ENCODE measurements around the gene CHST1. TPM values are rescaled to one million over a fixed set of nuclear protein-coding genes. Genes with fewer than 3 reads are reported as not detected.

CHST1 gene, protein sequence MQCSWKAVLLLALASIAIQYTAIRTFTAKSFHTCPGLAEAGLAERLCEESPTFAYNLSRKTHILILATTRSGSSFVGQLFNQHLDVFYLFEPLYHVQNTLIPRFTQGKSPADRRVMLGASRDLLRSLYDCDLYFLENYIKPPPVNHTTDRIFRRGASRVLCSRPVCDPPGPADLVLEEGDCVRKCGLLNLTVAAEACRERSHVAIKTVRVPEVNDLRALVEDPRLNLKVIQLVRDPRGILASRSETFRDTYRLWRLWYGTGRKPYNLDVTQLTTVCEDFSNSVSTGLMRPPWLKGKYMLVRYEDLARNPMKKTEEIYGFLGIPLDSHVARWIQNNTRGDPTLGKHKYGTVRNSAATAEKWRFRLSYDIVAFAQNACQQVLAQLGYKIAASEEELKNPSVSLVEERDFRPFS
- total RNA-seq (2014; rRNA removed; shearing (Covaris generic)) = 0.14 and 1.6 TPM in 2 replicates

DNA sequence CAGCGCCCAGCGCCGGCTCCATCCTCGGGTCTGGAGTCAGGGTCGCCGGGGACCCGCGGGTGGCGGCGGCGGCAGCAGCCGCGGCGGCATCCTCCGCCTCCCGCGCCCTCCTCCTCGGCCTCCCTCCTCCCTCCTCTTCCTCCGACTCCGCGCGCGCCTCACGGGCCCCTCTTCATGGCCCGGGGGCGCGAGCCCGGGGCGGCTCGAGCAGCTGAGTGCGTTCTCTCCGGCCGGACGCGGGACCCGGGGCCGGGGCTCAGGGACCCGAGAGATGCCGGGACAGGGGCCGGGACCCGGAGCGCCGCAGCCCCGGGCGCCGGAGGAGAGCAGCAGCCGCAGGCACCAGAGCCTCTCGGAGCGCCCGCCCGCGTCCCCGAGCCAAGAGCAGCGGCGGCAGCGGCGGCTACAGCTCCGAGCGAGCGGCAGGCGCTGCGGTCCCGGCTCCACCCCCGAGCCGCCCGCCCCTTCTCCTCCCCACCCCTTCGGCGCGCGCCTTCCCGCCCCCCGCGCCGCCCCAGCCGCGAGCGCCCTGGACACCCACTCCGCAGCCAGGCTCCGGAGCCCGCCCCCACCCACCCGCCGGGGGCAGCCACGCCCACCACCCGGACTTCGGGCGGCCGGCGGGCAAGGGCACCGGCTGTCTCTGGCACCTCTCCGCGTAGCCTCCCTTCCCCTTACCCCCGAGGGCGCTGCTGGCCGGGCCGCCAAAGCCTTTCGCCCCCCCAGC, at the start of gene CHST1:
CHST1 (minus strand) TSS at position 417 of the 727 bp plus-strand sequence. CDS start 14,699 bp downstream, outside the sequence.
- DNase-seq (ENCODE audit: low spot score) = peak; percentile 15

DNA sequence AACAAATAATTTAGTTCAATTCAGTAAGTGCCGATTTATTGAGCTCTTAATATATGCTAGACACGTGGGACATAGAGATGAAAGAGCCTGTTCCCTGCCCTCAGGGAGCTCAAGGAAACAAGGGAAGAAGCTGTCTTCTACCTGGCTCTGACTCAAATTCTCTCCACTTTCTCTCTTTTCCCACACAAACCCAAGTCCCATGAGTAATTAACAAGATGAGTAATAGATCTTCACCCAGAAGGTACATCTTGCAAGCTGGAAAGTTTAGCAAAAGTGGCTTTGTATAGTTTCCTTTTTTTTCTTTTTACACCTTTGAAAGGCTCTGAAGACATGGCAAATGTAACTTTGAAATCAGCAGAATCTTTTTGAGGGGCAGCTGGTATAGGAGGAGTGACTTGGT, 48.2 kb upstream of the CHST1 start:
- no peak for DNase-seq (ENCODE audit: low spot score)

DNA sequence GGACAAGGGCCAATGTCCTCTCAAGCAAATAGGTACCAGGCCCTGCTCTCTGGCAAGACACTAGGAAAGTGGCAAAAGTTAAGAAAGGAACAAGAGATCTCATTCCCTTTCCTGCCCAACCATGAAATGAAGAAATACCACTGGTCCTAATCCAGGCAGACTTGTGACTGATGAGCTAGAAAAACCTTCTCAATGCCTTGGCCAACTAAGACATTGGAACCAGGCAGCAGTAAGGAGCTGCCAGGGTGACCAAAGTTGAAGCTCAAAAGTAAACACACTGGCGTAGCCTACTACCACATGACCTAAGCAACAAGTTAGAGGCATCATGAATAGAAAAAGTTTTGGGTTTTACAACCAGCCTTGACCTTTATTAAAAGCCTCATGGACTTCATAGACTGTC, 45.1 kb upstream of the CHST1 start:
- DNase-seq (ENCODE audit: low spot score) = no peak

DNA sequence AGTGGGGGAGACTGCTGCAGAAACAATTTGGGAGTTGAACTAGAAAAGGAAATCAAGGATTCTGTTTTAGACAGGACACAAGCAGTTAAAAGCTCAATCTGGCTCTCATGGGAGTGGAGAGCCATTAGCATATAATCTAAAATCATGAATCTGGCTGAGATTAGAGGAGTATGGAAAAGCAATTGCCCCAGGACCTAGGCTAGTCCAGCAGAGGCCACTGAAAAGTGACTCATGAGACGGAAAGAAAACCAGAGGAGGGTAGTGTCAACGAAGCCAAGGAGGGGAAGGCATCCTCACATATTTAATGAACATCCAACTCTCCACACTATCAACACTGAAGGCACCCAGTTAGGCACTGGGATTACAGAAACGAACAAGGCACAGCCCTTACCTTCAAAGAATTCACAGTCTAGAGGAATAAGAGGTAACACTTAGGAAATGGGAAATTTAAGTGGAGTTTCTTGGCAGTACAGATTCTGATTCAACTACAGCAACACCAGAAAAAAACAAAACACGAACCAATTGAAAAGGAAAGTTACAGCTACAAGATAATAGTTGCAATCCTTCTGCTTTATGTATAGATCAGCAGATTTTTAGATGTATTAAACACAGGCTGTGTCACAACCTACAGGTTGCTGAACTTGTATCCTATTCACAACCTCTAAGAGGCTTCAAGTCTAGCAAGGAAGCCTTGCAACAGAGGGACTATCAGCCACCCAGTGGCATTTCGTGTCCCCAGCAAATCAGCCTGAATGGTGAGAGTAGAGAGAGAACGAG, 43.7 kb upstream of the CHST1 start:
- DNase-seq (ENCODE audit: low spot score) = no peak

DNA sequence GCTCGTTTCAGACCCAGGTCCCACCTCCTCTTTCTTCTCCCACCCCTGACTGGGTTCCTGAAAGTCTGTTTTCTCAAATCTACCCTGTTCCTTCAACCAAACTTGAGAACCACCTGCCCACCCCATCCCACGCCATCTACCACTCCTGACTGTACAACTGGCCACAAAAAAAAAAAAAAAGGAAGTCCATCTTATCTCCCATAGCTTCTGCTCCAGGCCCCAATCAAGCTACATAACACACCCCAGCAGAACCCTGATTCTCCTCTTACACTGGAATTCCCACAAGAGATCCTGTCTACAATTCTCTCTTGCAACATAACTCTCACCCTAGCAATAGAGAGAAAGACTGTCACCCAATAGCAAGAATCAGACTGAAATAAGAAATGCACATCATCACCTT, 39.2 kb upstream of the CHST1 start:
- no peak for DNase-seq (ENCODE audit: low spot score)

DNA sequence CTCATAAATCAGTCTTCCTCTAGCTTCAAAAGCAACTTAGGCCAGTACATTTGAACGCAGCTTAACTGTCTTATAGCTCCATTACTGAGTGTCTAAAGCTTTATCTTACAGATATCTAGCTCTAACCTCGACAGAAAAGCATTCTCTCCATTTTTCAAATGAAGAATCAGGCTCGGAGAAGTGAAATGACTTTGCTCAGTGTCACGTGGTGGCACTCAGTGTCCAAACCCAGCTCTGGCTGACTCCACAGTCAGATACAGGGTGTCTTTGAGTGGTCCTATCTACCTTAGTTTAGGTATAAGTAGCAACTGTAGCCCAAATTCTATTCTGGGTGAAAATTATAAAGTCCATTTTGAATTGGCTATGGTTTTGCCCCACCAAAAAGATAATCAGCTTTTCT, 38.7 kb upstream of the CHST1 start:
- no peak for DNase-seq (ENCODE audit: low spot score)

DNA sequence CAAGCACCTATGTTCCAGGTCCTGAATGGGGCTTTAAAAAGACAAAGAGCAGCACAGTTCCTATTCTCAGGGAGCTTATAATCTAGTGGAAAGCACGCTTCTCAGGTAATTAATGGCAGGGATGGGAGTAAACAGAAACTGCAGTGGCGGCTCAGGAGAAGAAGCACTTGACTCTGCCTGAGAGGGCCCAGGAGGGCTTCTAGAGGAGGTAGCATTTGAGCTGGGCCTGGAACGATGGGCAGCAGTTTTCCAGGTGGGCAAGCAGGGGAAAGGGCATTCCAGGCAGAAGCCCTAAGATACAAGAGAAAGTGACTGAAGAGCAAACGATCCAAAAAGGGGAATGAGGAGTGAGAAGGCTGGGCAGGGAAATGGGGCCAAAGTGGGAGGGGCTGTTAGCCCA, 37.1 kb upstream of the CHST1 start:
- no peak for DNase-seq (ENCODE audit: low spot score)

DNA sequence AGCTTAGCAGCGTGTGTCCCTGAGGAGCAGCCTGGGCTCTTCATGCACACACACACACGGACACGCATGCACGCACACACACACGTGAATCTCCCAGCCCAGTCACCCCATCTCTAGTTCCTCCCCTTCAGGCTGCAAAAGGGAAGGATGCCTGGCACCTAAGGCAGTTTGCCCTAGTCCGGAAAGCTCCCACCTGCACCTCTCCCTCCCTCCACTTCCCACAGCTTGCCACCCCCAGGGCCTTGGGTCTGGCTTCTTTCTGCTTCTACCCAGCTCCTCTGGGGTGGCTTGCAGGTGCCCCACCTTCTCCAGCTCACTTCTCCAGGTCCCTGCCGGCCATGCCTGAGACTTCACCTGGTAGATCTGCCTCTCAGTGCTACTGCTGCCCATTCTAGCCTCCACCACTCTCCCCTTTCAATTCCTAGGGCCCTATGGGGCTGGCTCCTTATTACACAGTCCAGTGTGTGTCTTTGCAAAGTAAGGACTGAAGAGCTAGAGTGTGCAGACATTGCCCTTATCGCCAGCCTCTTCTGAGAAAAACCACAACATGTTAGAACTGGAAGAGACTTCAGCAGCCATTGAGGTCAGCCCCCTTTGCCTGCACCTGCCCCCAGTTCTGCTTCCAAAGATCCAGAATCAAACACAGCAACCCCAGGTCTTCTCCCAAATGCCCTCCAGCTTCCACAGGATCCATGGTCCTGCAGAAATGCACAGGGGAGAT, 33.5 kb upstream of the CHST1 start:
- no peak for DNase-seq (ENCODE audit: low spot score)

DNA sequence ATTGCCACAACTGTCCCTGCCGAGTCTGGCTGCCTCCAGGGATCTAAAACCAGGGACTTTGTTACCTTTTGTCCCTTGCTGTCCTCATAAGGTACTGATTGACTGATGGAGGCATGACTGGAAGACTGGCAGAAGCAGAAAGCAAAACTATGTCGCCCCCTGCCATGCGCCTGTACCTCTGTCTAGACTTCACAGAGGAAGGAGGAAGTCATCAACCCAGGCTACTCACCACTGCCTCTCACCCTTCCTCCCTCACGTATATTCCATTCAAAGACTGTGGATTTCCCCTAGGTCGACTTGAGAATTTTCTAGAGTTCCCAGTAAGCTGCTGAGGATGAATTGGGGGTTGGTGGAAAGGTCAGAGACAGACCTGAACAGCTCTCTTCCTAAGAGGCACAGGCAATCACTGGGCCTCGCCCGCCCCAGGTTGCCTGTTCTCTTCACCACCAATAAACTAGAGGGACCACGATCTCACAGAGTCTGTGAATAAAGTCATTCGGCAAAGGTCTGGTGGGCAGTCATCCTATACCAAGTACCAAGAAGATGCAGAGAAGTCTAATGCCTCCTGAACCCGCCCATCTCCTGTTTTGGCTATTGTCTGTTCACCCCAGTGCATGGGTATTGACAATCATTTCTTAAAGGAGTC, 27.5 kb upstream of the CHST1 start:
- no peak for DNase-seq (ENCODE audit: low spot score)

DNA sequence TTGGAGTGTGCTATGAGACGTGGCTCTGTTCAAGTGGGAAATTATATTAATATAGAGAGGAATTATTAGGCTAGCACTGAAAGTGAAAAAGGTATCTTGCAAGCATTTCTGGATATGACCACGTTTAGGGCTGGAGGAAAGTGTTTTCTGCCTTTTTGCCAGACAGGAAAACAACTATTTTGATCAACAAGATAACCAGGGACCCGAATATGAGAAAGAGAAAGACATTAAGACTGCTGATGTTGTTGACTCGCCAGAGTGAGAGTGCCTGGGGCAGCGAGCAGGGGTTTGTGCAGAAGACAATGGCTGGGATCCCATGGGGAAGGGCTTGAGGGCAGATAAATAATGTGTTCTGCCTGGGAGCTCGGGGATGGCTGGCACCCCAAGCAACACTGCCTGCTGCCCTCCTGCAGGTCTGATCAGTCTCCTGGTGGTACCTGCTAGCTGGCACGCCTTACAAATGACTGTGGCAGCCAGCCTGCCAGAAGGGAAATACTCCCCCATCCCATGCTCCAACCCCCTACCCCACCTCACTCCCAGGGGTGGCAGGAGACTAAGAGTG, 23.1 kb upstream of the CHST1 start:
- DNase-seq (ENCODE audit: low spot score) = no peak

DNA sequence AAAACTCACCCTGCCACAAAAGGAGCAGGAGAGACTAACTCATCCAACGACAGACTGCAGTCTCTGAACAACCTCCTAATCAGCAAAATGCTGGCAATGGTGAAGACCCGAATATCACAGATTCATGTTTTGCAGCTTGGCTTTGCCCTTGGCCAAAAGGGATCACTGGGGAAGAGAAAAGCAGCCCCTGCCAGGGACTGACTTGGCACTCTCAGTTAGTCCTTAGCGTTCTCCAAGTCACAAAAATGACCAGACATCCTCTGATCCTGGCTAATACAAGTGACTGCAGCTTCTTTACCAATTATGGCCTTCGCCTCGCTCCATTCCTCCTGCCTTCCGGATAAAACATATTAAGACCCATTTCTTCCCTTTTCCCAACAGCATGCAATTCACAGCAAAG, 22.4 kb upstream of the CHST1 start:
- DNase-seq (ENCODE audit: low spot score) = no peak

DNA sequence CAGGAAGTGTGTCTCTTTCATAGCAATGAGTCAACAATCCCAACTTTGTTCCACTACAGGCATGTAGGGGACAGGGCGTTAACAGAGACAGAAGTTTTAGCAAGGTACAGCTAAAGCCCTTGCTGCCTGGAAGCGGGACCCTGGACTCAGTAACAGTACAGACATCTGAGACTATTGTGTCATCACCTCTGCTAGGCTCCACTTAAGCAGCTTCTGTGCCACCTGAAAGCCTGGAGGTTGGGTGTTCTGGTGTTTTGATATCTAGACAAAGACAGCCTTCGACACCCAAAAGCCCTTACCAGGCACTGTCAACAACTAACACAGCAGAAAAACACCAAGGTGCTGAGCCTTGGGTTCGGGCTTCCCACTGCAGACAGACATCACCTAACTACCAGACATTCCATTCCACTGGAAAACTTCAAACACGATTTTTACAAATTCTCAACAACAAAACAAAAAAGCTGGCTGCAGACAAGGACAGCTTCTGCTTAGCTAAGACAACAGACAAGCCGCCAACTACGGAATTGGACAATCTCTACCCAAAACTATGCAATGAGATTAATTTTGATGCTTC, 20.6 kb upstream of the CHST1 start:
- DNase-seq (ENCODE audit: low spot score) = no peak

DNA sequence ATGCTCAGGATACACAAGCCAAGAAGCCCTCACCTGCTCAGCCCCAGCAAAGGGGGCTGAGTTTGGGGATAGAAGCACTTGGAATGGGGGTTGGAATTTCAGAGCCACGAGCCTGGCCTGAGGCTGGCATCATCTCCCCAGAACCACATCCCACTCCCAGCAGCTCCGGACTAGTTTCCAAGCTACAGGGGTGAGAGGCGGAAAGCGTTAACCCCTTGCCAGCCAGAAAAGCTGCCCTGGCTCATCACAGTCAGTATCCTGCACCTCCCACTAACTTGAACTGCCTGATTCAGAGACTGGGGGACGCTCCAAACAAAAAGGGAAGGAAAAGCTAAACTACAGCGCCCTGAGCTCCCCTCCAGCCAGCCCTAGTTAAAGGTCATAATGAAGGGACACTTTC, 19.0 kb upstream of the CHST1 start:
- no peak for DNase-seq (ENCODE audit: low spot score)

DNA sequence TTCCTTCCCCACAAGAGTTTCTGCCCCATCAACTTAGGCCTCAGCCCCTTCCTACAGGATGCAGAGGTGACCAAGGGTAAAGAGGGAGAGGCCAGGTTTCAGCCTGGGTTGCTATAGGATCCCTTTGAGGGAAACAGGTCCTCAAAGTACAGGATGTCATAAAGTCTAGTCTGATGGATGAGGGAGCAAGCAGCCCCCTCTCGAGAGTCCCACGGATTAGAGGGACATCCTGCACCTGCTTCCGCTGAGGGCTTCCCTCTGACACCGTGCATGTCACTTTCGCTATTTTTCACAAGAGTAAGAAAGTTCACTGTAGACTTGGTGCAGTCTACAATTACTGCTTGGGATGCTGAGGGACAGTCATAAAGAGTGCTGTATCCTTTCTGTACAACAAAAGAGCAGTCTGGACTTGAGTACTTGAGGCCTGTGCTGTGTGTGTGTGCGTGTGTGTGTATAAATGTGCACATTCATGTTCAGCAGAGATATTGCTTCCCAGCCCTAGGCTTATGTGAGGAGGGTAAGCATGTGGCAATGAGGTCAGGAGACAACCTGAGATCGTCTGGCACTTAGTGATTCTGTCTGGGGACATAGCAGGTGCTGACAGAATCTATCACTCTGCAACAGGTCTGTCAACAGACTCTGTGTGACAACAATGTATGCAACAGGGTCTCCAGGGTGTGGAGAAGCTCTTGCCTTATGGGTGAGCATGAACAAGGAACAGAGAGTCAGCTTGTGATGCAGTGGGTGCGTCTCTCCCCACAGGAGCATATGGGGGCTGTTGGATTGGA, 18.0 kb upstream of the CHST1 start:
- DNase-seq (ENCODE audit: low spot score) = no peak

DNA sequence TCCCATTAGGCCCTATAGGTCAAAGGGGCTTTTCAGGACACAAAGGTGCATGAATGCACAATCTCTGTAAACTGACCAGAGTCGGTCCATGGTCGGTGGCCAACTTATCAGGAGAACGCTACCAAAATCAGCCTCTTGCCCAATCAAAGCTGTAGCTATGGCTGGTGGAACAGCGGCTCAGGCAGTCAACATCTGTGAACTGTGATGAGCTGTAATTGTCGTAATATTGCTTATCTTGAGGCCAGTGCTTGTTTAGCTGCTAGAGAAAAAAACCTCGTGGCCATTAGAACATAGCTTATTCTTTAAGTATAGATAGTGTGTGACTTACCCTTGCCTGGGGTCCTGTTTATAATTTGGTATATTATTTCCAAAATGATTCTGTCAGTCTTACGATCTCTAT, 14.4 kb upstream of the CHST1 start:
- no peak for DNase-seq (ENCODE audit: low spot score)

DNA sequence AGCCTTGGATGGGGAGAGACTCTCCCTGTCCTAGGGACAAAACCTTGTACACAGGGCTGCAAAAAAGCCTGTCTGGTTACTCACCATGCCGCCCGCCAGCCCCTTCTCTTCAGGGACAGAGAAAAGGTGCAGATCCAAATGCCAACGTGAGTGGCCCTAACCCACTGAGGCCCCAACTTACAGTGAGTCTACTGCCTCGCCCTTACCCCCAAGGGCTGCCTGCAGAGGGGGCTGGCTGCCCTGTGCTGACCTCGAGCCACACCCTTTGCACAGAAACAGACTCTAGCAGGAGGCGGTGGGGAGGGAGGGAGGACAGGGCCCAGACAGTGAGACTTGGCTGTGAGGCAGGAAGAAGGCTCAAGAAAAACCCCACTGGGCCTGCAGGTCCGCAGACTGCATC, 13.6 kb upstream of the CHST1 start:
- no peak for DNase-seq (ENCODE audit: low spot score)

DNA sequence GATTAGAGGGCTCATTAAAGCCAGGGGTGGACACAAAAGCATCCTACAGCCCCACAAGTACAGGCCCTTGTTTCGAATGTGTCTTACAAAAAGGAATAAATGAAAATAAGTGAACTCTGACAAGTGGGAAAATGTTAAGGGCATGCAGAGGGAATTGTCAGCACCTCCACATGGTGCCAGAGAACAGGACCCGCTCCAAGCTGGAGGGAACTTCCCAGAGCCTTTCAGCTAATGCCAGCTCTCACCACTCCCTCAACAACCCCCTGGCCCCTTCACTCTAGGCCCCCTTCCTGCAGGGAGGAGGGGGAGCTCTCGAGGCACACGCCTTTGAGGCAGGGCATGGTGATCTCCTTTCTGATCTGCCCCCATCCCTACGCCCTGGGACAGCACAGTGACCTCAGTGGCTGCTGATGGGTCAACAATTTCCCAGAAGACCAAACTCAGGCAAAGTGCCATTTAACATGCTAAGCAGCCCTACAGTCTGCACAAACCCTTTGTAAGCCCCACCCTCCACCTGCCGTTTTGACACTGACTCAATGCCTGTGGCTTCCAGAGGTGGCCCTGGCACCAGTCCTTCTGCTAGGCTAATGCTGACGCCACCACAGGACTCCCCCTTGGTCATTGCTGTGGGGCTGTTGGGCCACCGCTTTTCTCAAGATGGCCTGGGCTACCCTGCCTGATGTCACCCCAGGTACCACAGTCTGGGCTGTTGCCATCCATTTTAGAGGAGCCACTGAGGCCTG, 12.5 kb upstream of the CHST1 start:
- DNase-seq (ENCODE audit: low spot score) = no peak

DNA sequence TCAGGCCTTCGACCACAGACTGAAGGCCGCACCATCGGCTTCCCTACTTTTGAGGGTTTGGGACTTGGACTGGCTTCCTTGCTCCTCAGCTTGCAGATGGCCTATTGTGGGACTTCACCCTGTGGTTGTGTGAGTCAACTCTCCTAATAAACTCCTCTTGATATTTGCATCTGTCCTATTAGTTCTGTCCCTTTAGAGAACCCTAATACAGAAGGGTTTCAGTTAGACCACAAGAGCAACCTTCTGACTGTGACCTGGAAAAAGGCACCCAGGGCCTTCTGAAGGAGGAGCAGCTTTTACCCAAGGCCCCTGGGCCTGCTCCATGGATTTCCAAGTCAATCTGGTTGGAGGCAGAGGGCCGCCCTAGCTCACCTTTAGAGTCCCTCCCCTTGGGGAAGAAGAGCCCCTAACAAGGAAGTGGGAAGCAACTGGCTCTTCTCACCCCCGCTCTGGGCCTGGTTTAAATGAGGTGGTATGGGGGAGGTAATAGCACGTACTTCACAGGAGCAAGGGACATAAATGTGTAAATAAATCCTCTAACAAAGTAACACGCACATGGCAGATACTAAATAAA, 11.2 kb upstream of the CHST1 start:
- no peak for DNase-seq (ENCODE audit: low spot score)

DNA sequence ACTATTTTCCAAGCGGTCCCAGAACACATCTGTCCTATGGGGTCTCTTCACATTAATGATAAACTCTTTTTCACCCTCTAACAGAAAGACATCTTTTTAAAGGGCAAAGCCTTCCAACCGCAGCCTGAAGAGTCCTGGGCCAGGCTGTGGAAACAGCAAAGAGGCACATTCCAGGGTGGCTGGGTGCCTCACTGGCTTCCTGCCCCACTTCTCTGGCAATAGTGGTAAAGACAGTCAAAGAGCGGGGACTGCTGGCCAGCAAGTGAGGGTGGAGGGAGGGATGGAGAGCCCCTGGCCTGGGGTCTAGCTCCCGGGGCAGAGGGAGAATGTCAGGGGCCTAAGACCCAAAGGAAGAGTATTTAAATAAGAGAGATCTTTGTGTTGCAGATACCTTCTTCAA, 10.2 kb upstream of the CHST1 start:
- DNase-seq (ENCODE audit: low spot score) = no peak
